Measurements from ENCODE around the gene NOXA1. TPM values are rescaled to one million over a fixed set of nuclear protein-coding genes. Genes with fewer than 3 reads are reported as not detected.
A peak's percentile ranks its signal among the peaks of the same experiment; 100 is the strongest.

NOXA1 gene
- polyA plus RNA-seq, 1 donor: 6.7 TPM

DNA sequence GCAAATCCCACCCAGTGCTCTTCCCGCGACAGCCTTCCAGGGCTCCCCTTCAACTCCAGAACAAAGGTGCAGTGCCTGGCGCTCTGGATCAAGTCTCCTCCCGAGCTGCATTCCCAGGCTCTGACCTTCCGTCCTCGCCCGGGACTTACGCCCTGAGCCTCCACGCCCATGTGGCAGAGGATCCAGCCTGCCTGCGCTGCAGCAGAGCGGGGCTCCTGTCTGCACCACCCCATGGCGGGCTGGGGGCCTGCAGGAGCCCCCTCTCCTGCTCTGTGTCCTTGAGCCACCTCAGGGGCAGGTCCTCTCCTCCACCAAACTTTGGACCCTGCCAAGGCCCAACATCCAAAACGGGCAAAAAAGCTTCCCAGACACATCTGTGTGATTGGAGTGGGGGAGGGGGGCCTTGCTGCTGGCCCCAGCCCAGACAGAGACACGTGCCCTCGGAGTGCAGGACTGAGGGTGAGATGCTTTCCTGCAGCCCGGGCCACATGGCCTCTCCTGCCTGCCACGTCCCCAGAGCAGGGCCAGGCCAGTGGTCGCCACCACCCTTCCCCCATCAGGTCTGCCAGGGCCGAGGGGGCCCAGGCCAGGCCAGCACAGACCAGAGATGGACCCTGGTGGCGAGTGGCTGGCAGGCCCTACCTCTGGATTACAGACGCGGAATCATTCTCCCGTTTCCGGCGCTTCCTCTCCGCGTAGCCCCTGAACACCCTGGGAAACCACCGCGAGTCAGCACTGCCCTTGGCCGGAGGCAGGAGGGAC, 31.6 kb downstream of the NOXA1 start:
- DNase-seq: no peak

DNA sequence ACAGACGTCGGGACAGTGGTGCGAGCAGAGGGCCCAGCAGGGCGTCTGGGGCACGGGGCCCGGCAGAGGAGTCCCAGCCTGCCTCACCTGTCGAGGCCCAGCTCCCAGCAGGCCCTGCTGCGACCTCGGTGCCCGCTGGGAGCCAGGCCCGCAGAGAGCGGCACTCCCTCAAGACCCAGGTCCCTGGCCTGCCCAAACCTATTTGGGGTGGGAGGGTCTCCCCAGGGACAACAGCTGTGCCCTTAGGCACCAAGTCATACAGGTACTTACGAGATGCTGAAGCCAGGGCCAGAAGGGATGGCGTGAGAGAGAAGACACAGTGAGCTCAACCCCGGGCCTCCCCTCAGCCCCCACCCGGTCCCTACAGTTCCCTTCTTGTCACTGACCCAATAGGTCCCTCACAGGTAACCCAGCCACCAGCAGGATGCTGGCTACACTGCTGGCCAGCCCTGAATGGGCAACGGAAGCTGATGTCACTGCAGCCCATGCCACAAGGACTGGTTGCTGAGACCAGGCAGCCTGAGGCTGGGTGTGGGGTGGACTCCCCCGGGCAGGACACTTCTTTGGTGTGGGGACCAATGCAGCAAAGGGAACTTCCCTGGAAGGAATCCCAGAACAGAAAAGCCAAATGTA, 32.3 kb downstream of the NOXA1 start:
- DNase-seq: no peak

DNA sequence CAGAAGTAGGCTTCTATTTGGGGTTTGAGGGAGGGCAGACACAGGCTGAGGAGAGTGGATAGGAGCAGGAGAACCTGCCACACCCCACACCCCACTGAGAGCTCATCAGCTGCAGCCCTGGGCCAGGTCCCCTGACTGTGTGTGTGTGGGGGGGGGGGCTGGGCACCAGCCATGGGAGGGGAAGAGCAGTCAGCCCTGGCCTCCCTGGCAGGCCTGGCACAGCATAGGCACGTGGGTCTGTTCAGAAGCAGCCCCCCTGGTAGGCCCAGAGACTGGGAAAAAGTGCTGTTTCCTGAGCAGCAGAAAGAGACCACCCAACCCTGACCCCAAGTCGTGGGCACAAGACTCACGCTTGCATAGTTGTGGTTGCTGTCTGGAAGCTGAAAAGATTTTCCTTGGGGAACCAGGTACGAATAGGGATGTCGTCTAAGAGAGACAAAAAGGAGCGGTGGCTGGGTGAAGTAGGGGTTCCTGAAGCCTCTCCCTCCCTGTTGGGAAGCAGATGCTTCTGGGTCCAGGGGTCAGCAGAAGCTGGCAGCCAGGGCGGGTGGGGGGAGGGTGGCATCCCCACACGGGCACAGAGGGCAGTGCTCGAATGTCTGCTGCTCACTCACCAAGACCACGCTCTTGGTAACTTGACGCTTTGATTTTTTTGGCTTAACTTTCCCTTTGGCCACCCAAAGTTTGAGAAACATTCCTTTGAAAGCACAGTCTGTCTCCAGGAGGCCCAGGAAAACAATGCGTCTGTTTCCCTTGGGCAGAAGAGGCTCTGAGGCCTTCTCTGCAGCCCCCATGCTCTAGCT, 33.1 kb downstream of the NOXA1 start:
- DNase-seq: no peak

DNA sequence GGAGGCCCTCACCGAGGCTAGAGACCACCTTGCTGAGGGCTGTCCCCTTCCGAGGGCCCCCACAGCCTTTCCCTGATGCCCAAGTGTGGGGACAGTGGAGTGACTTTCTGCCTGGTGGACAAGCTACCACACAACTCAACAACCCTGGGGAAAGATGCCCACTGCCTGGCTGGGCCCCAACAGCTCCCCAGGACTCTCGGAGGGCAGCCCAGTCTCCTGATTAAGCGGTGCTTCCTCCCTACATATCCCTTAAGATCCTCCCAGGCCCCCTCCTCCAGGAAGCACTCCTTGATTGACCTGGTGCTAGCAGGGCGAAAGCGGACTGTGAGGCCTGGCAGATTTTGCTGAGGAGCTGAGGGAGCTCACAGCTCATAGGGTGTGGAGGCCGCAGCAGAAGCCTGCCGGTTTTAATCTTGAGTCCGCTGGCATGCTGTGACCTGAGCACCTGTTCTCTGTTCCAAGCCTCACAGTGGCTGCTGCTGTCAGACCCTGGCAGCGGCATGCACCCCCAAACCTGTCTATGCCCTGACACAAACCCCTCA, 33.7 kb downstream of the NOXA1 start:
- no peak for DNase-seq

- DNase-seq: no peak
These were observed 34.4 kb downstream of the NOXA1 start for GRCh38 chr9:137457406-137458193.

DNA sequence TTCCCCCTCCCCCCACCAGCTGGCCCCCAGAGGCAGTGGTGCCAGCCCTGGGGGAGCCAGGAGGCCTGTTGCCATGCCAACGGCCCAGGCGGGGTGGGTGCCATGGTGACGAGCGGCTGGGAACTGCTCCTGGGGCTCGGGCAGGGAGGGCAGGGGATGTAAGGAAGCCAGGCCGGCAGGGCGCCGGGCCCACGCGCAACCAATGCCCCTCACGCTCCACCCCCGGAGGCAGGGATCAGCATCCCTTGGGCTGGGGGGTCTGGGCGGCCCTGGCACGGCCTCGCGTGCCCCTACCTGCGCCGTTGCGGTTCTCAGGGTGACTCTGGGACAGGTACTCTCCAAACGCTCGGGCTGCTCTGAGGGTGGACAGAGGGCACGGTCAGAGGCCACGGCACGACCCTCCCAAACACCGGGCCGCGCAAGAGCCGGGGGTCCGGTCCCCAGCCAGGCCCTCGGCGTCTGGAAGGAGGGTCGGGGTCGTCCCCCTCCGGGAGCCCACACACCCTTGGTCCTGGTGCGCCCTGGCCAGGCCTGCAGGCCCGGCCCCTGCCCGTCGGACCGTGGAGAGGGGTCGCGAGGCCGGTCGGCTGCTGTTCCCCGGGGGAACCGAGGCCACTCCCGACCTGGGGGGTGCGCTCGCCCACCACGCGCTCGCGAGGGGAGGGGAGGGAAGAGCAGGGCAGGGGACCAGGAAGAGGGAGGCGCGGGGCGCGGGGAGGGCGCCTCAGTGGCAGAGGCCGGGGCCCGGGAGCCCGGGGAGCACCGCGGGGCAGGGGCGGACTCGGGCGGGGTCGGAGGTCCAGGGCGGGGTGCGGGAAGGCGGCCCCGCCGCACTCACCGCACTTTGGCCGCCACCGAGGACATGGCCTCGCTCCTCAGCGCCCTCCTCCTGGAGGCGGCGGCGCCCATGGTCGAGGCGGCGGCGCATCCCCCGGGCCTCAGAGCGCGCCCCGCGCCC, 35.3 kb downstream of the NOXA1 start:
- no peak for DNase-seq

DNA sequence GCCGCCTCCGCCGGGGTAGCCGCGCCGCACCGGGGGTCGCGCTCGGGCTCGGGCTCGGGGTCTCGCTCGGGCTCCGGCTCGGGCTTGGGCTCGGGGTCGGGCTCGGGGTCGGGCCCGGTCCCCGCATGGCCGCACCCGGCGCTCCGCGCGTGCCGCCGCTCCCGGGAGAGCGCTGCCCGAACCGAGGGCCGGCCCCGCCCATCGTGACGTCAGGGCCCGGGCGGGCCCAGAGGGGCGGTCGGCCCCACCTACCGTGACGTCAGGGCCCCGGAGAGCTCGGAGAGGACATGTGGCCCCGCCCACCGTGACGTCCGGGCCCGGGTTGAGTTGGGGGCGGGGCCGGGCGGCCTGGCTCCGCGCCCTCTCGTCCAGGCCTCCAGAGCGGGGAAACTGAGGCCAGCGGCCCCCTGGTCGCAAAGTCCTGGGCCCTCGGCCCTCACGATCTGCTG, 36.0 kb downstream of the NOXA1 start, which contains the start of gene NSMF:
Gene NSMF (minus strand): TSS at position 183 of the 449 bp plus-strand sequence. CDS start 232 bp downstream, outside the sequence.
- peak; percentile 90 for DNase-seq

DNA sequence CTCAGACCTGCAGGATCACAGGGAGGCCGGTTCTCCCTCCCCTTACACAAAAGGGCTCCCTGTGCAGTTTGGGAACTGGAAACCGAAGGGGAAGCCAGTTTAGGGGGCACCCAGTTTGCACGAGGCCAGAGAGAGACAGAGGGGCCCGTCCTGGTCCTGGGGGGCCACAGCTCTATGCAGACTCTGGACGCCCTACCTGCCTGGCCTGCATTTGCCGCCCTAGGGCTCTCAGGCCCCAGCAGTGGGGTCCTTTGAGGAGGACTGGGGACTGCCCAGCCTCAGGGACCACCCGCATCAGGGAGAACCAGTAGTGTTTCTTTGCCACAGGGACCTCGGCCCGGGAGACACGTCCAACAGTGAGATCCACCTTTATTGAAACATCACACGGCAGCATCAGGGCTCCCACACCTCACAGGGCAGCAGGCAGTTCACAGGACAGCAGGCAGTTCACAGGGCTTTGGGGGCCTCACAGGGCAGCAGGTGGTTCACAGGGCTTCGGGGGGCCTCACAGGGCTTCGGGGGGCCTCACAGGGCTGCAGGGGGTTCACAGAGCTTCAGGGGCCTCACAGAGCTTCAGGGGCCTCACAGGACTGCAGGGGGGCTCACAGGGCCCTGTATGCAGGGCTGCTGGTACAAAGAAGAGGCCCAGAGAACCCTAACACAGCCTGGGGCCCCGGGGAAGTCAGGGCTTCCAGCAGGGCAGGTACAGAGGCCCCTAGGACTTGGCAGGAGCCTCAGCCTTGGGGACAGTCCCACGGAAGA, 36.6 kb downstream of the NOXA1 start:
- DNase-seq: no peak

DNA sequence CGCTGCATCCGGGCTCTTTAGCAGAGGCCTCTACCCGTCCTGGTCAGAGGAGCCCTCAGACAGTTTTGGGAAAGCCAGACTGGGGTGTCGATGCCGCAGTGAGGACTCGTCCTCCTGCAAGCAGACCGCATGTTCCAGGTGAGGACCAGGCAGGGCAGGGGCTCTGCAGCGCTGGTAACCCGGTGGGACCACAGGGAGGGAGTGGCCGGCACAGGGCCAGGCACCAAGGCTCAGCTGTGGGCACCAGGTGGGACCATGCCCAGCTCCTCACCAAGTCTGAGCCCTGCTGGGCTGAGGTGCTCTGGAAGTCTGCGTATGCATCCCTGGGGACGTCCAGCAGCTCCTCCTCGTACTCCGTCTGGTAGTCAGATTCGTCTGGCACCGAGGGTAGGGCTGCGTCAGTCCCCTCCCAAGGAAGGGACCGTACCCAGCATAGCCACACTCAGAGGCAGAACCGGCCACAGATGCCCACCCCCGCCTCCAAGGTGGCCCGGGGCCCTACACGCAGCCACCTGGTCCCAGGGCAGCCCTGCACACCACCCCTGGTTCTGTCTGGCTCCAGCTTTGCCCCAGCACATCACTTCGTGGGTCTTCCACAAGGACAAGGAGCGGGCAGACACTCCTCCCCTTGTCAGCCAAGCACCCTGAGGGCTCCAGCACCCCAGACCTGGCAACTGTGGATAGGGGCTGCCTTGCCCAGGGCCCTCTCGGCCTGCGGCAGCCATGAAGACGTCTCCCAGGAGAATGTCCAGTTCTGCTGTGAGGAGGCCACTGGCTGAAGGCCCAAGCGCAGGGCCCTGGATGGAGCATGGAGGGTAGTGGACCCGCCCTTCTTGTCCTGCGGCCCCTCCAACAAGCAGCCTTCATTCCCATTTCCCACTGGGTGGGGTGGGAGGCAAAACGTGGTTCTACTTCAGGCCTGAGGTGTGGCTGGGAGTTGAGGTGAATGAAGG, 37.4 kb downstream of the NOXA1 start:
- no peak for DNase-seq

- DNase-seq: no peak
These were observed 38.1 kb downstream of the NOXA1 start for GRCh38 chr9:137461316-137461662.

DNA sequence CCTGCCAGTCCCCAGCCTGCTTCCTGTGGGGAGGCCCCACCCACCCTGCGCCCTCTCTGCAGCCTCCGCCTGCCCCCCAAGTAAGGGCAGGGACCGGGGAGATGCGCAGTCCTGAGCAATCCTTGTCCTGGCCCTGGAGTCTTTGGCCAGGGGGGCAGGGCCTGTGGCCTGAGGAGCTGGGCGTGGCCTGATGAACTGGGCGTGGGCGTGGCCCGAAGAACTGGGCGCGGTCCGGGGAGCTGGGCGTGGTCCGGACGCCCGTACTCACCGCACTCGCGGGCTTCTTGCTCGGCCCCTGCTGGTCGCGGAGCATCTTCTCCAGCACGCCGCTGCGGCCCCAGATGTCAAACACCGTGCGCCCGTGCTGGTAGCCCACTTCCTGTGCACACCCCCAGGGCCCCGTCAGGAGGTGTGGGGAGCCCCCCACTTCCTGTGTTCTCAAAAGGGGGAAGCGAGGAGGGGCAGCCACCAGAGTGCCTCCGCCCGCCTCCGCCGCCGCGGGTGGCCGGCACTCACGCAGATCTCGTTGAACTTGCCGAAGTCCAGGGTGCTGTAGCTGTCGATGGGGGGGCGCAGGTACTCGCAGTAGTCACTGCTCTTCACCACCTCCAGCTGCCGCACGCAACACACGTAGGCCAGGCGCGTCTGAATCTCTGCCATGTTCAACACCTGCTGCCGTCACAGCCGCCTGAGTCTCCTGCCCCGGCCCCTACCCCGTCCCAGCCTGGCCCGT, 38.6 kb downstream of the NOXA1 start:
- DNase-seq: no peak

- no peak for DNase-seq
These were observed 39.3 kb downstream of the NOXA1 start for GRCh38 chr9:137462396-137462985.

DNA sequence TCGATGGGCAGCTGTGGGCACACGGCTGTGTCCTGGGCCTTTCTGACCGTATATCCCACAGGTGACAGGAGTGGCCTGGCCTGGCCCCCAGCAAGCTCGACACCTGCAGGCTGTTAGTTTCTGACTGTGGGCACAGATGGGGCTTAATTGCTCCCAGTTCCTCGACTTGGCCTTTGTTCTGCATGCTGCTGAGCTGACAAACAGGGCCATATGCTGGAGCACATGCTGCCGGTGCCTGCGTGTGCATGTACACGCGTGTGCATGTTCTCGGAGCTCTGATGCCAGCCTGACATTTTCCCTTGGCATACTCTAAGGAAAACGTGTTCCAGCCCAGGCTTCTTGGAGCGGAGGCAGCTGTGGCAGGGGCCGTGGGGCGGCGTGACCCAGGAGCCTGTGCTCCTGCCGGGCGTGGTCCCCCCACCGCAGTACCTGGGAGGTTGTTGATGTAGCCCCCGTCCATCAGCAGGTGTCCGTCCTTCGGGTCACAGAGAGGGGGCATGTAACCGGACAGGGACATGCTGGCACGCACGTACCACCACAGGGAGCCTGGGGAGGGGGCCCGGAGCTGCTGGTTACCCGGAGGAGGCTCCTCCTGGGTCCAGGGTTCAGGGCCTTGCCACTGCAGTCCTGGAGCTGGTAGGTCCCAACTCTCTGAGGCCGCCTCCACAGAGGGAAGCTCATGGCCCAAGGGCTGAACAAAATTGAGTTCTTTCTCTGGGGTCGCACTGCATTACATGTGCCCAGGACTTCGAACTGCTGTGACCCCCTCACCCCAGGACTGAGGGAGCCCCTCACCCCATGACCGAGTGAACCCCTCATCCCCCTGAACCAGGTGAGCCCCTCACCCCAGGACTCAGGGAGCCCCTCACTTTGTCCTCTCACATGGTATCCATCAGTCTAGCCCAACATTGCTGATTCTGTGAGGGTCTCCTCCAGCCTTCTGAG, 40.1 kb downstream of the NOXA1 start:
- no peak for DNase-seq

- no peak for DNase-seq
These were observed 40.7 kb downstream of the NOXA1 start for GRCh38 chr9:137463931-137464290.

GRCh38 chr9:137464291-137464999, 41.3 kb downstream of the NOXA1 start:
- no peak for DNase-seq
